ENCODE results near the gene ARHGAP18. TPM values are rescaled to one million over a fixed set of nuclear protein-coding genes. Genes with fewer than 3 reads are reported as not detected.

ARHGAP18 gene
- total and polyA plus RNA-seq, 2 of the 13 experiments (the other 11 are each of a cell fraction or from before 2014, with no cell fraction given), result 58.2 to 115 TPM

DNA sequence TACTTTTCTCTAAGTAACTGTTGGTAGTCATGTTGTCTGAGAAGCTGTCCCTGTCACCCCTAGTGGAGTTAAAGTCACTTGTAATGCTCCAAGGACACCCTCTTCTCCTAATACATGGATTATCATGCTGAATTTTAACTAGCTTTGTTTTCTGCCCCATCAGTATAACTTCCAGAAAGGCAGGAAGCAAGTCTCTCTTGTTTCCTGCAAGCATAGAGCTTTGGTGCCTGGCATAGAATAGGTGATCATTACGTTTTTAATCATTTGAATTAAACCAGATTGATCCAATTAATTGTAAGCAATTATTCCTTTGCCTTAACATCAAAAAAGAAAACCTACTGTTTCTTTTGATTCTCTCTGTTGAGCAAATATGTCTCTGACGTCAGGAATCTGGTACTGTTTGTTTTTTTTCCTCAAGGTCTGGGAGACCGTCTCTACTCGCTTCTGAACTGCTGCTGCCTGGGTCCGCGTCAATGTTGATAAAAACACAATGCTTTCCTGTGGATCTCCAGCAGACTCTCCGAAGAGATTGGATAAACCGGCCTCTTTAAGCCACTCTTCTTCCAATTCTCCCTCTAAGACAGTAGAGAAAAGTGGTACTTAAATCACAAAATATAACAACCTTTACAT, 71.8 kb downstream of the ARHGAP18 start (continued):
- TF ChIP-seq SKIL (CRISPR knock-in tag; IDR thresholded peaks at IDR 0.05; ENCODE audit: borderline replicate concordance), result no peak
- TF ChIP-seq ZNF609 (CRISPR knock-in tag; IDR thresholded peaks at IDR 0.05; ENCODE audit: borderline replicate concordance), result no peak
- TF ChIP-seq ZNF317 (CRISPR knock-in tag; IDR thresholded peaks at IDR 0.05), result 0 out of 2 replicates have a peak, but pooled peaks have one; percentile 50
- peak; percentile 49; the same call in 1 of the 2 replicates for TF ChIP-seq SAP130 (CRISPR knock-in tag; IDR thresholded peaks at IDR 0.05; ENCODE audit: low read depth)
- TF ChIP-seq ZNF644 (CRISPR knock-in tag; IDR thresholded peaks at IDR 0.05; ENCODE audit: low read depth), result 0 out of 2 replicates have a peak, but pooled peaks have one; percentile 37
- peak; percentile 69; the same call in 1 of the 2 replicates for TF ChIP-seq ZBTB21 (CRISPR knock-in tag; IDR thresholded peaks at IDR 0.05)
- 0 out of 2 replicates have a peak, but pooled peaks have one; percentile 13 for TF ChIP-seq HNF4A (CRISPR knock-in tag; IDR thresholded peaks at IDR 0.05)
- TF ChIP-seq TGIF2 (CRISPR knock-in tag; IDR thresholded peaks at IDR 0.05), result no peak
- TF ChIP-seq RARA (CRISPR knock-in tag; IDR thresholded peaks at IDR 0.05), result peak; percentile 49
